Stomach (tissue), 4 donors: ENCODE data around the gene OSBPL6.

Experiments
- CTCF ChIP-seq, 7 experiments: fragments of 450-650 bp in 4 of 7; fragments of 200-600 bp in 3 of 7; sonication (generic) in 3 of 7; IDR thresholded peaks; one replicate each; pipeline ENCODE4 v1.5.1; 2016 to 2019; ENCODE audit warnings: antibody characterized with exemption in 7 of 7, control low read depth in 2 of 7, mild to moderate bottlenecking in 1 of 7
- EP300 ChIP-seq: sonication (generic); formaldehyde crosslinking; IDR thresholded peaks from one replicate; pipeline ENCODE4 v1.6.1; 2017; ENCODE audit warnings: antibody characterized with exemption
- POLR2A ChIP-seq, 4 donors: fragments of 450-650 bp; IDR thresholded peaks; one replicate each; pipeline ENCODE4 v1.6.1; 2016; ENCODE audit warnings: antibody characterized with exemption in 4 of 4, control low read depth in 2 of 4, mild to moderate bottlenecking in 1 of 4, moderate library complexity in 1 of 4
- POLR2AphosphoS5 ChIP-seq, 3 donors: sonication (generic); formaldehyde crosslinking; IDR thresholded peaks; one replicate each; pipeline ENCODE4 v1.6.1; 2016; ENCODE audit warnings: antibody characterized with exemption in 3 of 3

GRCh38 chr2:178441426-178441825 lies 247.1 kb downstream of the OSBPL6 start:
- TF ChIP-seq CTCF (IDR thresholded peaks at IDR 0.05) (no peak), POLR2AphosphoS5 (IDR thresholded peaks at IDR 0.05) (no peak), POLR2A (IDR thresholded peaks at IDR 0.05) (no peak), EP300 (no peak)
